Caki2 (cell line): Measurements from ENCODE around the gene CFH. TPM values are rescaled to one million over a fixed set of nuclear protein-coding genes. Genes with fewer than 3 reads are reported as not detected.

ENCODE experiments used
- total RNA-seq: library from RNA; depleted of rRNA; stranded (reverse); fragments of >200 nt; shearing (Covaris generic); gene quantifications from 2 replicates; pipeline ENCODE4 v1.2.3, GENCODE V29; 2014; ENCODE audit warnings: low replicate concordance; rRNA removed

Gene CFH
- total RNA-seq, 1 experiment from 2014 or later = 2.8 TPM

Other genes starting within 250 kb of the CFH start
- 0.03 and 0.12 TPM in 2 replicates for gene KCNT2, start 43.6 kb upstream of the CFH start, total RNA-seq
- not detected in 2 replicates for gene CFHR3, start 122.8 kb downstream of the CFH start, total RNA-seq
- 1.0 TPM in 1 of 2 replicates, not detected in the other for gene CFHR1, start 167.7 kb downstream of the CFH start, total RNA-seq
- not detected in 2 replicates for gene CFHR4, start 236.0 kb downstream of the CFH start, total RNA-seq